NOMO-1 (cell line): Measurements from ENCODE around the gene FHL3.

ENCODE experiments used
- DNase-seq, 2 experiments: peaks; one replicate each; lab custom pipeline; 2025; ENCODE audit not compliant: unreplicated experiment in 2 of 2; lab: John Stamatoyannopoulos, UW

Gene FHL3

DNA sequence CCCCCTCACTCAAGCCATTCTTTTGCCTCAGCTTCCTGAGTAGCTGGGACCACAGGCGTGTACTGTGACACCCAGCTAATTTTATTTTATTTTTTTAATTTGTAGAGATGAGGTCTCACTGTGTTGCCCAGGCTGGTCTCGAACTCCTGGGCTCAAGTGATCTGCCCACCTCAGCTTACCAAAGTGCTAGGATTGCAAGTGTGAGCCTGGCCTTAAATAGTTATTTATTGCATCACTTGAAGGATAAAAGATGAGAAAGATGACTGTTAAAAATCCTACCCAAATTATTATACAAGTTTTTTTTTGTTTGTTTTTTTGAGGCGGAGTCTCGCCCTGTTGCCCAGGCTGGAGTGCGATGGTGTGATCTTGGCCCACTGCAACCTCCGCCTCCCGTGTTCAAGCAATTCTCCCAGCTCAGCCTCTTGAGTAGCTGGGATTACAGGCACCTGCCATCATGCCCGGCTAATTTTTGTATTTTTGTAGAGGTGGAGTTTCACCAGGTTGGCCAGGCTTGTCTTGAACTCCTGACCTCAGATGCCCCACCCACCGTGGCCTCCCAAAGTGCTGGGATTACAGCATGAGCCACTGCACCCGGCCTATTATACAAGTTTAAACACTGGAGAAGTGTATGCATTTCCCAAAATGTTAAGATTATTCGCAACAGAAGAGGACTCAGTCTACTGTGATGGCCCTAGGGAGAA, 9.6 kb upstream of the FHL3 start:
- DNase-seq: no peak

DNA sequence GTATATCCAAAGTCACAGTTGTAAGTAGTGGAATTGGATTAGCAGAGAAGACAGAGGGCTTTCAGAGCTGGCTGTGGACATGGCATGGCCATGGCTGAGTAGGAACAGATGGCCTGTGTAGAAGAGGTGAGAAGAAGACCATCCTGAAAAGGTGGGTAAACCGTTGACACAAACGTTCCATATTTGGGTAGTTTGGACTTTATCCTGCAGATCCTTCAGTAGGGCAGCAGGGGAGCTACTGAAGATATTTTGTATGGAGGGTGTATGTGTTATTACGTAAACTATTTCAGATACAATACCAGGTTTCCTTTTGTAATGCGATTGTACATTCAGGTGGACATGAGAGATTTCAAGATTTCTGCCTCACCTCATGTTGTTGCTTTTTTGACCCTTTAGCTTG, 8.9 kb upstream of the FHL3 start:
- DNase-seq: peak in 1 of 2 experiments; percentile 29

DNA sequence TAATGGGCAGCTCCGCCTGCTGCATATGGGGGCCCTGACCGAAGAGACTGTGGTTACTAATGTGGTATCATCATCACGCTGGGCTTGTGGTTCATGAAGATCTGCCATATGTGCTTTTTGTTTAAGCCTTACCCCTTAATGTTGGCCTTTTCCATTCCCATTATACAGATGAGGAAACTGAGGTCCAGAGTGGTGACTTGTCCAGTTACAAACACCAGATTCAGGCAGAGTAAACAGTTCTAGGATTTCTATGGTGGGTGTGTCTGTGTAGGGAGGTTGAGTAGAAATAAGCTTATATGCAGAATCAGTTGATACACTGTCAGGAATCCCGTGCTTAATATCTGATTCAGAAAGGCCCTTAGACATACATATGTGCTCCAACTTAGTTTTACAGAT, 7.9 kb upstream of the FHL3 start:
- no peak for DNase-seq

DNA sequence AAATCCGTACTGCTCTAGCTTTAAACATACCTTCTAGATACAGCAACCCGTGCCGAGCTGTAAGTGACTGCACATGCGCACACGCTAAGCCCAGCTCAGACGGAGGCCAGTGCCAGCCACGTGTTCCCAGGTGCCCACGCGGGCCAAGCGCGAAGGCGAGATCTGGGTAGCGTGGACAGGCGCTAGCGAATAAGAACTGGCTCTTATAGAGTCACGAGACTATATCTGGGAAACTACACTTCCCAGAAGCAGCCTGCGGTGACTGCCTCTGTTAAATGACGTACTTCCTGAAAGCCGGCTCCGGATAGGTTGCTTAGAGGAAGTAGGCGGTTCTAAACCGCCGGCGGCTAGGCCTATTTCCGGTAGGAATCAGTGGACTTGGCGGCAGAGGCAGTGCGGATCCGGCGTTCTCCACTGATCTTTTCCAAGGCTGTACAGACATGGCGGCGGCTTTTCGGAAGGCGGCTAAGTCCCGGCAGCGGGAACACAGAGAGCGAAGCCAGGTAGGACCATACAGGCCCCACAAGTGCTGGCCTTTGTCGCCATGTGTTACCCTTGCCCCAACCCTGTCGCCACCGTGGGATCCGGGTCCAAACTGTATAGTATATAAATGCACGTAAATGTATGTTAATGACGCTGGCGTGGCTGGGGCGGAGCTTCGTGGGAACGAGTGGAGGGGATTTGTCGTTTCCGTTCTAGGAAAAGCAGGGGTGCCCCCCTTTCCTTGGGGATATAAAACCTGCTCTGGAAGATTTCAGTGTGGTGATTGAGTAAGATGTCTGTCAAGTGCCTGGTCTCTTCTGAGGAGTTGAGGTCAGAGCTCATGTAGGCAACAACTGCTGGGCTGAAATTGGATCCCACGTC, 7.3 kb upstream of the FHL3 start, which contains the start of gene UTP11:
UTP11 (plus strand) TSS at position 372 of the 864 bp plus-strand sequence; CDS start at position 441, 69 bp downstream.
- peak; percentile 98 to 99 for DNase-seq

DNA sequence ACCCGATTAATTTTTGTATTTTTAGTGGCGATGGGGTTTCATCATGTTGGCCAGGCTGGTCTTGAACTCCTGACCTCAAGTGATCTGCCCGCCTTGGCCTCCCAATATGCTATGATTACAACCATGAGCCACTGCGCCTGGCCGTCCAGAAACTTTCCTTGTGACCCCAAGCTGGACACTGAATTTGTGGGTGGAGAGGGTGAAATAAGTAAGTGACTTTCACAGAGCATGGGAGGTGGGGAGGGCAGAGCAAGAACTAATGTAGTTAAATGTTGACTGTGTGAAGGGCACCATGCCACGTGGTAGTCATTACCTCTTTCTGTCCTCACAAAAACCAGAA, 4.5 kb upstream of the FHL3 start:
- no peak for DNase-seq

DNA sequence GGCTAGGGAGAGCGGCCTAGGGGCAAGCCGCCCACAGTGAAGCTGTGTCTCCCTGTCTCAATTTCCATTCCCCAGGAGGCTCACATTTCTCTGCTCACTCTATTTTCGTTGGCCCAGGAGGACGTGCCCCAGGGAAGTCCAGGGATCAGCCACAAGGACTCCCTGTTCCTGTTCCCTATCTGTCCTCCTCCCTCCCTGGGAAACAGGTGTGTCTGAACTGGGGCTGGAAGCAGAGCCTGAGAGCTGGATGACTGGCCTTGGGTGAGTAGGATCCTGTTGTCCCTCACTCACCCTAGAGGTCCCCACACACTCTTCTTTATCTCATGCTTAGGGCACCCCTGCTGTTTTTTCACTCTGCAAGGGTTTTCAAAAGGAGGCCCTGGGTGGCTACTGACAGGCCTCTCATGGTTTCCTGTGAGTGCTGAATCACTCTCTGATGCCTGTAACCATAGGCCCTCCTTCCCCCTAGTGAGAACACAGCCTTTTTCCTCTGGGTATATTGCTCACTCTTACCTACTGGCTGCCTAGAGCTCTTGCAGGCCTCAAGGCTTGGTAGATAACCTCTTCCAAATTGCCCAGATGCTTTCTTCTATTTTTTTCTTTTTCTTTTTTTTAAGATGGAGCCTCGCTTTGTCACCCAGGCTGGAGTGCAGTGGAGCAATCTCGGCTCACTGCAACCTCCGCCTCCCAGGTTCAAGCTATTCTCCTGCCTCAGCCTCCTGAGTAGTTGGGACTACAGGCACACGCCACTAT, 4.0 kb upstream of the FHL3 start:
- DNase-seq: peak; percentile 73 to 84

DNA sequence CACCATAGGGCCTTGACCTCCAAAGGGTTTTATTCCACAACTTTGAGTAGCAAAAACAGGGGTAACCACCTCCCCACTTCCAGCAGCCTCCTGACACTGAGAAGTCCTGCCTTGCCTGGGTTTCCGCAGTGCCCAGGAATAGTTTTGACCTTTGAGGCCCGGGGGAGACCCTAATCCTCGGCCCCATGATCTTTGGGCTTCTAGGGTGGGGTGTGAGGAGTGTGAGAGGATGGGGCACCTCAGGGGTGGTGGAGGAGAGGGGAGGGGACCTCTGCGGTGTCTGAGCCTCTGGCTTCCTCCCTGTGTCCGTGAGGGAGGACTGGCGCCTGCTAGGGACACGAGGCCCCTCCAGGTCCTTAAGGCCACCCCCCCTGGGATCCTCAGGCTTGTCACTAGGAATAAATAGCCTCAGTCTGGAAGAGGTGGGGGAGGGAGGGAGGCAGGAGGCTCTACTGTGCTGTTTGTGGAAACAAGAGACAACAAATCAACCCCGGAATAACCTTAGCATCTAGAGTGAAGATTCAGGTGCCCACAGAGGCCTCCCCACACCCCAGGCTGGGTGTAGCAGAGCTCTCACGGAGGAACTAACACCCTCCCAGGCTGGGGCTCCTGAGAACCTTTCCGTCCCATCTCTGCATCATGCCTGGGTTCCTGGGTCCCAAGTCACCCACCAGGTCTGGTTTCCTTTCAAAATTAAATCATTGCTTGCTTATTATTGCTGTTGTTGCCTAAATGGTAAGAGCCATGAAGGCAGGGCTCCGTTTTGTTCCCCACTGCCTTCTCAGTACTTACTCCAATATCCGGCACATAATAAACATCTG, 904 bp upstream of the FHL3 start:
- DNase-seq: no peak

DNA sequence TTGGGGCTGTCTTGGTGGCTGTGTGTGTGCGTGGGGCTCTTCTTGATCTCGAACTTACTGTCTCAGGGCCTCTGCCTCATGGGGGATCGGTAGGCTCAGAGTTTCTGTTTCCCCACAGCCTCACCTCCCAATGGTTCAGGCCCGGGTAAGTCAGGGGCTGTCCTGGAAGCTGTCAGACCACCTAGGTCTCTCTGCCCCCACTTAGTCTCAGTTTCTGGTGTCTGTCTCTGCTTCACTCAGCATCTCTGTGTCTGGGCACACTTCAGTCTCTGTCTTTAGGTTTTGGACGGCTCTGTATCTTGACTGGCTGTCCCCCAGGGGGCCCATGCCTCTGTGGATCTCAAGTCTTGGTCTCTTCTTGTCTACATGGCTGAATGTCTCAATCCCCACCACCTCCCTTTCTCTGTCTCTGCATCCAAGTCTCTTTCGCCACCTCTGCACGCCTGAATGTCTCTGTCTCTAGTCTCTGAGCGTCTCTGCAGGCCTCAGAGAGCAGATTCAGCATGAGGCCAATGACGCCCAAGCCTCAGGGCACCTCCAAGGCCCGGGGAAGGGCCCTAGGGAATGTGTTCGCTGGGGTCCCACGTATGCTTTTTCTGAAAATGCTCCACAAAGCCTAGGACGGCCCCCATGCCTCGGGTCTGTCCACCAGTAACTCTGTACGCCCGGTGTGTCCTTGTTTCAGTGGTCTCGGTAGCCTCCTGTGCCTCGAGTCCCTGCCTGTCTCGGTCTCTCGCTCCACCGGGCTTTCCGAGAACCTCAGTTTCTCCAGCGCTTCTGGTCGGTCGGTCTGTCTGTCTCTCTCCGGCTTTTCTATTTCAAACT, 818 bp downstream of the FHL3 start:
- peak in 1 of 2 experiments; percentile 20 for DNase-seq

DNA sequence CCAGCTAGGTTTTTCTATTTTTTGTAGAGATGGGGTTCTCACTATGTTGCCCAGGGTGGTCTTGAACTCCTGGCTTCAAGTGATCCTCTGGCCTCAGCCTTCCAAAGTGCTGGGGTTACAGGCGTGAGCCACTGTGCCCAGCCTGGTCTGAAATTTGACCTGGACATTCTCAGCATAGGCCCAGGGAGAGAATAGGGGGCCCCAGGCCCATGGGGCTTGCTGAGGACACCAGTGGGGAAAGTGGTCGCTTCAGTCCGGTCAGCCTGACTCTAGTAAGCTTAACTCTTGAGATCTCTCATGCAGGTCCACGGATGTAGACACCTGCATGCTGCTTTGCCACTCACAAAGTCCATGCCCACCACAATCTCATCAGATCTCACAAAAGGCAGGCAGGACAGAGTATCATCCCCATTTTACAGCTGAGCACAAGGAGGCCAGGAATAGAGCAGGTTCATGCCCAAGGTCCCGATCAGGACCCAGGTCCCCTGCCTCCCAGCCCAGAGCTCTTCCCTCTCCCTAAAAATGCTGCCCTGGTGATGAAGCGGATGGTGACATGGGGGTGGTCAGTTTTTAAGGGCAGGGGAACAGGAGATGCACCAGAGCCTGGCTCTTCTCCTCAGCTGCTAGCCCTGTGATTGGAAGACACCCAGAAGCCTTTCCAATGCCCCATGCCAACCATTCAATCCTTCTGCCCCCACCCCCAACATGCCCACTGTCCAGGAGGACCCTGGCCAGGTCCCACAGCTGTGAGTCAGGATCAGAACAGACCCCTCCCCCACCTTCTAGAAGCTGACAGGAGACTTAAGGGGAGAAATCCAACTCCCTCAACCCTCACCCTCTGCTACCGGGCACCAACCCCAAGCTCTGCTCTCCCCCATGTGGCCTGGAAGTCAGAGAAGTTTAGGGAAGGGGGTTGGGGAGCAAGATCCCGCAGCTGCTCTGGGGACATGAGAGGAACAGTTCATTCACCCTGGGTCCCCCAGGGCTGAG, 1.8 kb downstream of the FHL3 start:
- DNase-seq: no peak

DNA sequence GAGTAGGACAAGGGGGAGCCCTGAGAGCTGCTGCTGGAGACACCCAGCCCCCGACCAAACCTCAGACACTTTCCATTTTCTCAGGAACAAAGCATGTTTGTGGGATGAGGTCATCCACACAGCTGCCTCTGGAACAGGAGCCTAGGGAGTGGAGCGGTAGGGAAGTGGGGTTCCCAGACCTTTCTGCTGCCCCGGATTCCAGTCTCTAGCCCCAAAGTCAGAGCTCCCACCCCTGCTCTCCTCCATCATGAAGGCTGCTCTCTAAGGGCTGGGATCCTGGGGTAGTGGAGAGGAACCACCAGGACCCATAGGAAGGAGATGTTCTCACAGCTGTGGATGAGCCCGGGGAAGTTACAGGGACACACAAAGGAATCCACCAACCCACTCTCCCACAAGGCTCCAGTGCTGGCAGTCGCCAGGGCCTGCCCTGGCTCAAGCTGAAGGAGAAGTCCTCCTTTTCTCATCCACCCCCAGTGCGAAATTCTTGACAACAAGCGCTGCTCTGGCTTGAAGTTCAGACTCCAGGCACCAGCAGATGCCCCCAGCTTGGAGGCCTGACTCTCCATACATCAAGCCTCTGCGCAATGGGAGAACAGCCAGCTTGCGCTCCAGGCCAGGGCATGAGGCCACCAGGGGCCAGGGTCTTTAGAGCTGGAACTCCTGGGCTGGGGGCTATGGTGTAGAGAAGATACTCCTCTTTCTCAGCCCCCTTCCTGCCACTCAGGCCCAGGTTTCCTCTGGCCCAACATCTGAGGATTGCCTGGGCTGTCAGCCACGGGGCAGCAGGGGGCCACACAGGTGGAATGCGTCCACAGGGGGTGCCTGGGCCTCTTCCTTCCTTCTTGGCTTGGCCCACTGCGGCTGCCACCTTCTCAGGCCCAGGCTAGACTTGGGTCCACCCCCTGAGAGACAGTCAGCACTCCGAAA, 4.5 kb downstream of the FHL3 start:
- DNase-seq: no peak

DNA sequence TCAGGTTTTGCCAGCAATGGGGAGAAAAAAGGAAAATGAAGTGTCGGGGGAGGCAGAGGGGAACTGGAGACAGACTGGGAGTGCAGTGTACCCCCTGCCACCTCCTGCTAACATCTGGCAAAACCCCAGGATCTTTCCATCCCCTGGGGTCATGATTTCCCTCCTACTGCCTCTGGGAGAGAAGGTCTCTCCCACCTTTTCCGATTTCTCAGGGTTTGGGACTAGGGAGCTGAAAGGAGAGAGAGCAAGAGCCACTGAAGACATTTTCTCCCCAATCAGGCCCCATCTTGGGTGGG, 5.1 kb downstream of the FHL3 start:
- DNase-seq: no peak

DNA sequence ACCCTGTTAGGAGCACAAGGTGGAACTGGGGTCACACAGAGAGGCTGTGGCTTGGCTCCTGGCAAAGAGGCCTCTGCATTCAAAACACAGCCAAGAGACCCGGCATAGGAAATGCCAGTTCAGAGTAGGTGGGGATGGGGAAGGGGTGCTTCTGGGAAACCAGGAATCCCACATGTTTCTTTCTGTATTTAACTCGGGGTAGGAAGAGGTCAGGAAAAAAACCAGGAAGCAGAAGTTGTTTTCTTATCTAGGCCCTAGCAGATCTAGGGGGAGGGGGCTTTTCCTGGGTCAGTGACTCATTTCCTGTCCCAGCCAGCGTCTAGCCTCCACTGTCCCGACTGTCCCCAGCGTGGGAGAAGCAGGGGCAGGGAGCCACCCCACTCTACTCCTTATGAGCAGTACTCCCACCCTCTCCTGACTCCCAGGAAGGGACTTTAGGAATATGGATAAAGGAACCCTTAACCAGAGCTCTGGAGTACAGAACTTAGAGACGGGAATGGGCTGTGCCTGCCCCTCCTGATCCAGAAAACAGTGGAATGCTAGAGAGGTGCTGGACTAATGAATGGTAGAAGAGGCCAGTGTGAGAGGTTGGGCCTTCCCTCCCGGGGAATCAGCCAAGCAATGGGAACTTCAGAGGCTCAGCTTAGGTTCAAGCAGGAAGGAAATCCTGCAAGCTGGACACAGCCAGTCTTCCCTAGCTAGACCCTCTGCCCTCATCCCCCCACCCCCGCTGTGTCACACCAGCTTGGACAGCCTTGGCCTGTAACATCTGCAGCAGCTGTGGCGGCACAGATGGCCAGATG, 5.7 kb downstream of the FHL3 start:
- no peak for DNase-seq

DNA sequence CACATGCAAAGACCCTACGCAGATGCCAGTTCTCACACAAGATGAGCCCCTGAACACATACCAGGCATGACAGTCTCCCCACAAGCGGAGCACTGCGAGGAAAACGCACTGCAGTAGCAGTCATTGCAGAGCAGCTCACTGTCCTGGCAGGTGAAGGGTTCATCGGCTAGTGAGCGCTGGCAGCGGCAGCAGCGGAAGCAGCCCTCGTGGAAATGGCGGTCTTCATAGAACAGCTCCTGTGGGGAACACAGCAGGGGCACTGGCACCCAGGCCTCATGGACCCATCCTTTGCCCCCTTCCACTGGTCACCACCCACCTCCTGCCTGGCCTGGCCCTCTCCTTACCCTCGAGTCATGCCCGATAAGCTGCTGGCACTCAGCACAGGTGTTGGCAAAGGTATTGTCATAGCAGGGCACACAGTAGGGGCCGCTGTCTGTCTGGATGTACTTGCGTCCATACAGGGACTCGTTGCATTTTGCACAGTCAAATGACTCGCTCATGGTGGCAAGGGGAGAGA, 6.3 kb downstream of the FHL3 start:
- no peak for DNase-seq

DNA sequence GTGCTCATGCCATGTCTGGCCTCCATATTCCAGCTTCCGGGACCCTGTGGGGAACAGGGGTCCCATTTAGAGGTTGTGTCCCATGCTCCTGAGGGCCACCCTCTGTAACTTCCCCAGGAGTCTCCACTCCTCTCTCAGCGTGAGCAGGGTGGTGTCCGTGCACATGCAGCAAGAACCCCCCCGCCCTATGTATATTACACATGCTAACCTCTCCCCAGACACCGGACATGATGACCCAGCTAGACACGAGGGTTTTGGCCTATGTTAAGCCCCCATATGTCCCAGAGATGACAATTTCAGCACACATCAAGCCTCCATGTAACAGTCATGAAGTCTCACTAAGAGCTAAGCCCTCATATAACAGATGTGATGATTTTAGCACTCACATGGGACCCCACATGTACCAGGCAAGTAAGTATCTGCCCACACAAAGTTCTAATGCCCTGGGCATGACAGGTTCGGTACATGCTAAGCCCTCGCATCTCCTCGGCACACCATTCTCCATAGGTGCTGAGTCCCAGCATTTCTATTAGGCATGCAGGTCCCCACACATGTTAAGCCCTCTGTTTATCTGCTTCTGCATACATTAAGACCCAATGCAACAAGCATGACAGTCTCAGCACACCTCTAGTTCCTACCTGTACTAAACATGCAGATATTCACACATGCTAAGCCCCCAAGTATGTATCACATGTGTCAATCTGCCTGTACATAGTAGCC, 7.1 kb downstream of the FHL3 start:
- no peak for DNase-seq

DNA sequence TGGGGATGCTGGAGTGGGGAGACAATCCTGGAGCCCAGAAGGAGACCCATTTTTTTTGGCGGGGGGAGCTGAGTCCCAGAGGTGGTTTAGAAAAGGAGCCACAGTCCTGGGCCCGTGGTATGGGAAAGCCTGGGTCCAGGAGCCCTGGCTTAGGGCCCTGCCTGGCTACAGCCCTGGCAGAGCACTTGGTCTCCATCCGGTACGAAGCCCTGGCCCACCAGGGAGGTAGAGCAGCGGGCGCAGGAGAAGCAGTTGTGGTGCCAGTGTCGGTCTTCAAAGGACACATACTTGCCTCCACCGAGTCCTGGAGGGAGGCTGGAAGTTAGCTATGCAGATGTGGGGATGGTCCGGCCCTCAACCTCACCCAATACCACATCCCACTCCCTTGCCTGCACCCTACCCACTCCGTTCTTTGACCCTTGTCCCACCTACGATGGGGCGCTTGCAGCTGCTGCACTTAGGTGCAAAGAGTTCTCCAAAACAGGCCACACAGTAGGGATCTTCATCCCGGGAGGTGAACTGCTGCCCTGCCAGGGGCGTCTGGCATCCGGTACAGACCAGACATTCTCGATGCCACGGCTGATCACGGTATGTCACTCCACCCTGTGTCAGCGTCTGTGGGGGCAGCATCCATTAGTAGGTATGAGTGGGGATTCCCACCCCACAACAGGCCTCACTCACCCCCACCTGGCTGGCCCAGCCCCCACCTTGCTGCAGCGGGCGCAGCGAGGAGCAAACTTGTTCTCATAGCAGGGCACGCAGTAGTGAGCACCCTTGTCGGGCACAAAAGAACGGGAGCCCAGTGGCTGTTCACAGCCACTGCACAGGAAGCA, 7.8 kb downstream of the FHL3 start:
- no peak for DNase-seq
